AG04449 (cell line): ENCODE data around the gene TRAPPC3.

Source experiments
- CTCF ChIA-PET: fragments of 350-600 bp; formaldehyde crosslinking; extraction: SDS; loops from one replicate; lab custom pipeline; 2021; ENCODE audit warnings: antibody characterized with exemption; lab: Yijun Ruan, JAX
- POLR2A ChIA-PET: fragments of 400-600, 350-600 bp; formaldehyde crosslinking; extraction: SDS; loops from one replicate; lab custom pipeline; 2020; ENCODE audit warnings: antibody characterized with exemption, inconsistent platforms; lab: Yijun Ruan, JAX
- DNase-seq: peaks from one replicate; pipeline ENCODE4 v3.0.0-alpha.2; 2010; ENCODE audit warnings: low read depth, low spot score
- H3K4me3 ChIP-seq: 2 replicates; pipeline ENCODE4 v1.5.1; 2011; ENCODE audit warnings: low read depth, mild to moderate bottlenecking, control low read depth, low read length
- TF ChIP-seq, protein P1 (sequence below): IDR thresholded peaks from one replicate; pipeline ENCODE4 v1.5.1; 2011; ENCODE audit warnings: mild to moderate bottlenecking, moderate library complexity, low read length, control low read depth, inconsistent platforms; ENCODE audit not compliant: insufficient read depth; ENCODE audit errors: missing control alignments

The TRAPPC3 gene

DNA sequence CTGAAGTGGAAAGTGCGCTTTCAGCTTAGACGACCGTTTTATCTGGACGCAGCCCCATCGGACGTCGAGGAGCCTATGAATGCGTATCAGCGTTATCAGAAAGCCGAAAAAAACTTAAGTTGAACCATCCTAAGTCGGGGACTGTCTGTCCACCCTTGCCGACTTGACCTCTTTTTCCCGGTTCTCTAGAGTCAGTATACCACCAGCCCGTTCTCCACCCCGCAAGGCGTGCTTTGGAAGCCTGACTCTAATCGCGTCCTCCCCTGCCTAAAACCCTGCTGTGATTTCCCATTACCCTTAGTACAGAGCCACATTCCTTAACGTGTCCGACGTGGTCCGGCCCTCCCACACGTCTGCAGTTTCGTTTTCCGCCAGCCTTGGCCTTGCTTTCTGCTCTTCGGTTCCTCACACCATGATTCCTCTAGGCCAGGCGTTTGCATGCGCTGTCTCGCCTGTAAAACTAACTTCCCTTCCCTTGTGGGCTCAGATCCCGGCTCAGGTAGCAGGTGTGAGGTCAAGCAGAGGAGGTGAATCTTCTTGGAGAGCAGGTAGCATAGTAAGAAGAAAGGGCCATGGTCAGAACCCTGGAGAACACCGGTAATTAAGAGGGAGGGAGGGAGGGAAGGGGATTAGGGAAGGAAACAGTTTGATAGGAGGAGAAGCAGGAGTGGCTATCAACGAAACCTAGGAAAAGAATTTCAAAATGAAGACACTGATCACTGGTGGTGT is 59.7 kb downstream of the TRAPPC3 start:
- CTCF ChIA-PET, result interaction anchor here (2.1 to 2.4 kb wide), 2 partner anchors 10 to 45 kb away, joined by 7 to 15 read pairs; no protein-coding TSS in a partner anchor
- peak overlapping the region; percentile 94 for H3K4me3 ChIP-seq
- POLR2A ChIA-PET, result no interaction called here
- TF ChIP-seq, protein P1, sequence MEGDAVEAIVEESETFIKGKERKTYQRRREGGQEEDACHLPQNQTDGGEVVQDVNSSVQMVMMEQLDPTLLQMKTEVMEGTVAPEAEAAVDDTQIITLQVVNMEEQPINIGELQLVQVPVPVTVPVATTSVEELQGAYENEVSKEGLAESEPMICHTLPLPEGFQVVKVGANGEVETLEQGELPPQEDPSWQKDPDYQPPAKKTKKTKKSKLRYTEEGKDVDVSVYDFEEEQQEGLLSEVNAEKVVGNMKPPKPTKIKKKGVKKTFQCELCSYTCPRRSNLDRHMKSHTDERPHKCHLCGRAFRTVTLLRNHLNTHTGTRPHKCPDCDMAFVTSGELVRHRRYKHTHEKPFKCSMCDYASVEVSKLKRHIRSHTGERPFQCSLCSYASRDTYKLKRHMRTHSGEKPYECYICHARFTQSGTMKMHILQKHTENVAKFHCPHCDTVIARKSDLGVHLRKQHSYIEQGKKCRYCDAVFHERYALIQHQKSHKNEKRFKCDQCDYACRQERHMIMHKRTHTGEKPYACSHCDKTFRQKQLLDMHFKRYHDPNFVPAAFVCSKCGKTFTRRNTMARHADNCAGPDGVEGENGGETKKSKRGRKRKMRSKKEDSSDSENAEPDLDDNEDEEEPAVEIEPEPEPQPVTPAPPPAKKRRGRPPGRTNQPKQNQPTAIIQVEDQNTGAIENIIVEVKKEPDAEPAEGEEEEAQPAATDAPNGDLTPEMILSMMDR, result no peak
- no peak for DNase-seq

DNA sequence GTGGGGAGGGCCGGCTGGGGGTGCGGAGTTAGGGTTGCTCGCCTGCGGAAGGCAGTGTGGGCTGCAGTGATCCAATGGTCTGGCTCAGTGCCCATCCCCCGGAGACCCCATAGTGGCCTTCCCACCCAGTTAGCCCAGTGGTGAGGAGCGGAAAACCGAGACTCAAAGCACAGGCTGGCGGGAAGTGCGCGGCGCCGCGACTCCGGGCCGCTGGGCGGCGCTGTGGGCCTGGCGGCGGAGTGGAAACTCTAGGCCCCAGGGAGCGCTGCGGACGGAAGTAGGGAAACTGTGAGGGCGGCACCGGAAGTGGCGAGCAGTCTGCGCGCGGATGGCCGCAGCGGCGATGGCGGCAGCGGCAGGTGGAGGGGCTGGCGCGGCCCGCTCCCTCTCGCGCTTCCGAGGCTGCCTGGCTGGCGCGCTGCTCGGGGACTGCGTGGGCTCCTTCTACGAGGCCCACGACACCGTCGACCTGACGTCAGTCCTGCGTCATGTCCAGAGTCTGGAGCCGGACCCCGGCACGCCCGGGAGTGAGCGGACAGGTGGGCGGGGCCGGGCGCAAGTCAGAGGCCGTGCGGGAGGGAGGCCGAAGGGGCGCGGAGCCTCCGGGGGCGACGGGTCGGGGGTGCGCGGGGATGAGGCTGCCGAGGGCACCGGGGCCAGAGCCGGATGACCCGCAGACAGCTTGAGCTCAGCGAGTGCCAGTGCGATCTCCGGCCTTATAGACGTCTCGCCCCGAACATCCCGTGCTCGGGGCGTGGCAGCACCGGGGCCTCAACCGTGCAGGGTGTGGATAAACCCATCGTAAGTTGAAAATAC is 60.5 kb downstream of the TRAPPC3 start, which contains the start of gene ADPRS:
Gene ADPRS (plus strand): TSS at position 316 of the 816 bp plus-strand sequence. CDS start 13 bp downstream, at position 329.
- peak within 1 kb of the TSS; percentile 94 for H3K4me3 ChIP-seq
- DNase-seq, result no peak
- CTCF ChIA-PET, result interaction anchor here (1.8 to 2.4 kb wide), 2 partner anchors 46 kb away, joined by 6 to 15 read pairs; no protein-coding TSS in a partner anchor
- POLR2A ChIA-PET, result no interaction called here
- TF ChIP-seq, protein P1, result peak; percentile 98

DNA sequence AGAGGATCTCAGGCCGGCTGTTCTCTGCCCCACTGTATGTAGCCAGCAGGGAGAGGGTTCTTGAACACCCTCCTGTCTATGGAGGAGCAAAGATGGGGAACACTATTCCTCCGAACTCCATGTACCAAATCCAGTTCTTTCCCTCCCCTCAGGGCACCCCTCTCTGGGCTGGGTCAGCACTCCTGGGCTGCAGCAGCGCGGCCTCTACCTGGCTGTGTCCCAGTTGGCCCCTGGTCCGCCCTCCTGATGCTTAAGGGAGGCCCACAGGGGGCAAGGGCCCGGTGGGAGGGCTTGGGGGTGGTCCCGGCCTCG is 61.1 kb downstream of the TRAPPC3 start:
- DNase-seq, result no peak
- ChIA-PET POLR2A (no interaction called here), CTCF (interaction anchor here (0.7 to 1.8 kb wide), 2 partner anchors 46 to 97 kb away, joined by 3 to 6 read pairs; no protein-coding TSS in a partner anchor)
- TF ChIP-seq, protein P1, result no peak
- peak overlapping the region; percentile 55 for H3K4me3 ChIP-seq

DNA sequence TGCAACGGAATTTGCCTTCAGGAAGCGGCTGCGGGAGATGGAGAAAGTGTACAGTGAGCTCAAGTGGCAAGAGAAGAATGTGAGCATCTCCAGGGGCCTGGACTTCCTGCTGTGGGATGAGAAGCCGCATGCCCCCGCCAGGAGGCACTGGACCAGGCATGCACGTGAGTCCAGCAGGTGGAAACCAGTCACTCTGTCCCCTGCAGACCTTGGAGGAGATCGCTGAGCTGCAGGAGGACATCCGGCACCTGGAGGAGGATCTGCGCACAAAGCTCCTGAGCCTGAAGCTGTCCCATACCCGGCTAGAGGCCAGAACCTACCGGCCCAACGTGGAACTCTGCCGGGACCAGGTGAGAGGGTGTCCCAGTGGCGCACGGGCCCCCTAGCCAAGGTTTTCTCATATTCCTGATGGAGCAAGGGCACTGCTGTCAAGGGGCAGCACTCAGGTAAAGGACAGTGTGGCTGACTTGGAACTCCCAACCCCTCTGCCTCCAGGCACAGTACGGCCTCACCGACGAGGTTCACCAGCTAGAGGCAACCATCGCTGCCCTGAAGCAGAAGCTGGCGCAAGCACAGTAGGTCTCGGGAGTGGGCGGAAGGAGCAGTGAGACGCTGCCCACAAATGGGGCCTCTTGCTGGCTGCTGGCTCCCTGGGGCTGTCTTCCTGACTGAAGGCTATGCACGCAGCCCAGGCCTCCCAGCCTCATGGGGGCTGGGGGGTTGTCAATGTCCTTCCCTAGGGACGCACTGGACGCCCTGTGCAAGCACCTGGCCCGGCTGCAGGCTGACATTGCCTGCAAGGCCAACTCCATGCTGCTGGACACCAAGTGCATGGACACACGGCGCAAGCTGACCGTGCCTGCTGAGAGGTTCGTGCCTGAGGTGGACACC is 61.8 kb downstream of the TRAPPC3 start:
- CTCF ChIA-PET, result interaction anchor here (0.7 to 1.8 kb wide), 9 partner anchors 7 to 156 kb away, joined by 3 to 6 read pairs (median 4); partner anchors contain the start of gene AGO3
- no peak for DNase-seq
- no peak overlapping the region for H3K4me3 ChIP-seq
- POLR2A ChIA-PET, result no interaction called here
- TF ChIP-seq, protein P1, result no peak
